NT2/D1 (cell line): Measurements from ENCODE around the gene ACSM5.

ENCODE experiments used
- SUZ12 ChIP-seq: IDR thresholded peaks from 2 replicates; pipeline ENCODE4 v1.6.1; 2011; ENCODE audit not compliant: insufficient read length, insufficient read depth; ENCODE audit errors: extremely low read depth
- YY1 ChIP-seq: IDR thresholded peaks from 2 replicates; pipeline ENCODE4 v1.6.1; 2011; ENCODE audit not compliant: insufficient read length, insufficient read depth
- ZNF274 ChIP-seq: IDR thresholded peaks from 2 replicates; pipeline ENCODE4 v1.6.1; 2011; ENCODE audit warnings: mild to moderate bottlenecking, low read depth, low read length

GRCh38 chr16:20393801-20394577, 15.3 kb upstream of the ACSM5 start:
- TF ChIP-seq ZNF274 (no peak), YY1 (no peak), SUZ12 (no peak)
